Measurements from ENCODE around the gene SOX13.
A peak's percentile ranks its signal among the peaks of the same experiment; 100 is the strongest.

SOX13 gene

DNA sequence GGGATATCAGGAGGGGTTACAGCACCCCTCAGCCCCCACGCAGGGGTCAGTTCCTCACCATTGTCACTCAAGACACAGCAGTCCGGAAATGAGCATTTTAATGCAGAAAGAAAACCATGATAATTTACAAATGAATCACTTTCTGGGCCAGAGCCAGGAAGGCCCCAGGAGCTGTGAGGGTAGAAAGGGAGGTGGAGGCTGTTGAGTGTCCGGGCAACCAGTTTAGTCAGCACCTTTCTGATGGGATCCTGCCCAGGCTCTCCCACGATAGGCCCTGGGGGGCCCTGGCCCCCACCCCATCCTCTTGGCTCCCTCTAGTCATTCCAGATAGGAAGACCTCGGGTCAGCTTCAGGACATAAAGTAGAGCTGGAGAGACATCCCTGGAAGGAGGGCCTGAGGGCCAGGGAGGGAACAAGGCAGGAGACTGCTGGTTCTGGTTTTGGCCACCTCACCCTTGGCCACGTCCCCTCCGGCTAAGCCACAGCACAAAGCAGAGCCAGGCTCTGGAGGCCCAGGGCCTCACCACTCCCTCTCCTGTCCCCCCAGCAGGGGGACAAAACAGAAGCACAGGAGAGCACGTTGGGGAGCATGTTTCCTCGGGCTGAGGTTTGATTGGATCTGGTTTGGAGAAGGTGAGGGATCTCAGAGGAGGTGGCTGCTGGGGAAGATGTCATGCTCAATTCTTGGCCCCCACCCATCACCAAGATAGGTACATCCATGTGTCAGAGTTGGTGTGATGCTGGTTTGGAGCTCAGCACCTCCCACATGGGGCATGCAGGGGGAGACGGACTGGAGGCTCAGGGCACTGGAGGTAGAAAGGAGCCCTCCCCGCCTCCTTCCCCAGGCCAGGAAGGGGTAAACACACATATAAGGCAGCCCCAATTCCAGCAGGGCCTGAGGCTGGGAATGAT is 58.3 kb downstream of the SOX13 start:
- H3K18ac ChIP-seq (ENCODE audit: low read depth in 1 of 2, low read length in 2 of 2) = peak overlapping the region; percentile 75 to 87
- H3K4me1 ChIP-seq (ENCODE audit: control insufficient read depth, insufficient read depth, low read depth, low read length) = peaks cover 29% of the 10 kb centered on the region
- peak overlapping the region; percentile 9 to 49 for H2BK12ac ChIP-seq (ENCODE audit: low read length in 2 of 2)
- H3K9me3 ChIP-seq (ENCODE audit: control insufficient read depth, low read length) = no peaks in the 10 kb centered on the region
- WGBS = 66% methylated on average over 8 of the region's 11 CpGs
- H3K36me3 ChIP-seq (ENCODE audit: control insufficient read depth in 1 of 2, insufficient read depth in 2 of 2, low read depth in 1 of 2, low read length in 2 of 2) = peaks cover 4 to 15% of the 10 kb centered on the region in 2 experiments
- H3K79me1 ChIP-seq (replicated peaks; ENCODE audit: low read length, poor library complexity, severe bottlenecking) = no peaks in the 10 kb centered on the region
- H3K27ac ChIP-seq (ENCODE audit: low read length, poor library complexity, severe bottlenecking) = peak overlapping the region; percentile 43
- H3K4me3 ChIP-seq (ENCODE audit: insufficient read depth in 1 of 2, low read depth in 1 of 2, low read length in 2 of 2) = no peak overlapping the region
- peak overlapping the region; percentile 55 for H2AK5ac ChIP-seq (ENCODE audit: low read length, severe bottlenecking)
- H4K91ac ChIP-seq (ENCODE audit: low read length) = peak overlapping the region; percentile 92
- H4K8ac ChIP-seq (ENCODE audit: low read length) = peak overlapping the region; percentile 62
- no peaks in the 10 kb centered on the region for H3K27me3 ChIP-seq (ENCODE audit: control insufficient read depth in 1 of 2, insufficient read depth in 1 of 2, low read length in 2 of 2)
- H3K4ac ChIP-seq (ENCODE audit: low read depth in 1 of 2, low read length in 2 of 2) = peak overlapping the region; percentile 11 to 41
- H3K9ac ChIP-seq (ENCODE audit: low read length) = peak overlapping the region; percentile 56
- DNase-seq = peak; percentile 84
- H2BK15ac ChIP-seq (ENCODE audit: low read depth, poor library complexity, severe bottlenecking) = no peak overlapping the region
- no peak overlapping the region for H2BK5ac ChIP-seq (ENCODE audit: low read depth, low read length, poor library complexity, severe bottlenecking)
- peak overlapping the region in 1 of 2 experiments; percentile 23 for H3K14ac ChIP-seq (ENCODE audit: low read length in 2 of 2)
- no peak overlapping the region for H2AFZ ChIP-seq (ENCODE audit: low read depth, low read length)
- no peak overlapping the region for H3K23ac ChIP-seq (ENCODE audit: low read length in 2 of 2)
- peak overlapping the region; percentile 51 for H2BK120ac ChIP-seq (ENCODE audit: low read depth, low read length)
- peak overlapping the region; percentile 19 for H3K4me2 ChIP-seq (ENCODE audit: low read length, poor library complexity, severe bottlenecking)

DNA sequence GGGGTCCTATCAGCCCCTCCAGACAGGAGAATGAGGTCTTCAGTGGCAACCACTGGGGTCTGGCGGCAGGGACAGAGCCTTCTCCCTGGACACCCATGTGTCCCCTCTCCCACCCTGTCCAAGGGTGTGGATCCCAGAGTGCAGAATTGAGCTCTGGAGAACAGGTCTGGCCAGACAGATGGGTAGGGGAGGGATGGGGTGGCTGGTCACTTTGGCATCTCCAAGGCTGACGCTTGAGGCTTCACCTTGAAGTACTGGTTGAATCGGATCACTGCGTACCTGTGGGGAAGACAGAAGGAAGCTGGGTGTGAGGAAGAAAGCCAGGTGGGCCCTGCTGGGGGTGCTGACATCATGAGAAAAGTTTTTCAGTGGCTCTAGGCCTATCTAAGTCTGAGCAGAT is 59.1 kb downstream of the SOX13 start:
- WGBS = 89% methylated on average over 3 of the region's 4 CpGs
- Histone ChIP-seq H2BK15ac (ENCODE audit: low read depth, poor library complexity, severe bottlenecking) (no peak overlapping the region), H2AFZ (ENCODE audit: low read depth, low read length) (no peak overlapping the region), H3K27ac (ENCODE audit: low read length, poor library complexity, severe bottlenecking) (no peak overlapping the region), H3K23ac (ENCODE audit: low read length in 2 of 2) (no peak overlapping the region), H3K4ac (ENCODE audit: low read depth in 1 of 2, low read length in 2 of 2) (no peak overlapping the region), H3K9me3 (ENCODE audit: control insufficient read depth, low read length) (no peaks in the 10 kb centered on the region), H3K18ac (ENCODE audit: low read depth in 1 of 2, low read length in 2 of 2) (no peak overlapping the region), H3K14ac (ENCODE audit: low read length in 2 of 2) (no peak overlapping the region), H3K4me3 (ENCODE audit: insufficient read depth in 1 of 2, low read depth in 1 of 2, low read length in 2 of 2) (no peak overlapping the region), H3K27me3 (ENCODE audit: control insufficient read depth in 1 of 2, insufficient read depth in 1 of 2, low read length in 2 of 2) (peaks cover 0 to 2% of the 10 kb centered on the region in 2 experiments), H2BK12ac (ENCODE audit: low read length in 2 of 2) (peak overlapping the region in 1 of 2 experiments; percentile 57), H2BK120ac (ENCODE audit: low read depth, low read length) (no peak overlapping the region), H3K4me2 (ENCODE audit: low read length, poor library complexity, severe bottlenecking) (no peak overlapping the region), H3K4me1 (ENCODE audit: control insufficient read depth, insufficient read depth, low read depth, low read length) (peaks cover 29% of the 10 kb centered on the region), H4K91ac (ENCODE audit: low read length) (no peak overlapping the region), H3K36me3 (ENCODE audit: control insufficient read depth in 1 of 2, insufficient read depth in 2 of 2, low read depth in 1 of 2, low read length in 2 of 2) (peaks cover 0 to 16% of the 10 kb centered on the region in 2 experiments), H2BK5ac (ENCODE audit: low read depth, low read length, poor library complexity, severe bottlenecking) (no peak overlapping the region), H4K8ac (ENCODE audit: low read length) (no peak overlapping the region), H3K79me1 (replicated peaks; ENCODE audit: low read length, poor library complexity, severe bottlenecking) (no peaks in the 10 kb centered on the region), H2AK5ac (ENCODE audit: low read length, severe bottlenecking) (peak overlapping the region; percentile 4), H3K9ac (ENCODE audit: low read length) (no peak overlapping the region)
- no peak for DNase-seq

DNA sequence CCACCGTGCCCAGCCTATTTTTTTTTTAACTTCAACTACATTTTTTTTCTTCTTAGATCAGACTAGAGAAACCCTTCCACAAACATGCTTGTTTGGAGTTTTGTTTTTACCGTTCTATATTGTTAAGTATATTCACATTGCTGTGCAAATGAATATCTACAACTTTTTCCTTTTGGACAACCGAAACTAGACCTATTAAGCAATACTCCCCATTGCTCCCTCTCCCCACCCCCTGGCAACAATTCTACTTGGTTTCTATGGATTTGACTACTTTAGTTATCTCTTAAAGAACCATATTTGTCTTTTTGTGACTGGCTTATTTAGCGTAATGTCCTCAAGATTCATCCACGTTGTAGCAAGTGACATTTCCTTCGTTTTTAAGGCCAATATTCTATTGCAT is 59.8 kb downstream of the SOX13 start:
- Histone ChIP-seq H2BK15ac (ENCODE audit: low read depth, poor library complexity, severe bottlenecking) (no peak overlapping the region), H3K79me1 (replicated peaks; ENCODE audit: low read length, poor library complexity, severe bottlenecking) (no peaks in the 10 kb centered on the region), H3K14ac (ENCODE audit: low read length in 2 of 2) (no peak overlapping the region), H4K8ac (ENCODE audit: low read length) (no peak overlapping the region), H4K91ac (ENCODE audit: low read length) (no peak overlapping the region), H3K9ac (ENCODE audit: low read length) (no peak overlapping the region), H3K27ac (ENCODE audit: low read length, poor library complexity, severe bottlenecking) (no peak overlapping the region), H3K4me1 (ENCODE audit: control insufficient read depth, insufficient read depth, low read depth, low read length) (peaks cover 29% of the 10 kb centered on the region), H2BK5ac (ENCODE audit: low read depth, low read length, poor library complexity, severe bottlenecking) (no peak overlapping the region), H3K36me3 (ENCODE audit: control insufficient read depth in 1 of 2, insufficient read depth in 2 of 2, low read depth in 1 of 2, low read length in 2 of 2) (peaks cover 0 to 17% of the 10 kb centered on the region in 2 experiments), H3K4me2 (ENCODE audit: low read length, poor library complexity, severe bottlenecking) (no peak overlapping the region), H2BK120ac (ENCODE audit: low read depth, low read length) (no peak overlapping the region), H2AK5ac (ENCODE audit: low read length, severe bottlenecking) (no peak overlapping the region), H3K4ac (ENCODE audit: low read depth in 1 of 2, low read length in 2 of 2) (no peak overlapping the region), H3K9me3 (ENCODE audit: control insufficient read depth, low read length) (no peaks in the 10 kb centered on the region), H3K18ac (ENCODE audit: low read depth in 1 of 2, low read length in 2 of 2) (no peak overlapping the region), H3K23ac (ENCODE audit: low read length in 2 of 2) (no peak overlapping the region), H2BK12ac (ENCODE audit: low read length in 2 of 2) (no peak overlapping the region), H2AFZ (ENCODE audit: low read depth, low read length) (no peak overlapping the region), H3K4me3 (ENCODE audit: insufficient read depth in 1 of 2, low read depth in 1 of 2, low read length in 2 of 2) (no peak overlapping the region), H3K27me3 (ENCODE audit: control insufficient read depth in 1 of 2, insufficient read depth in 1 of 2, low read length in 2 of 2) (peaks cover 0 to 4% of the 10 kb centered on the region in 2 experiments)
- no peak for DNase-seq
- WGBS = 80% methylated on average over 2 of the region's 6 CpGs

DNA sequence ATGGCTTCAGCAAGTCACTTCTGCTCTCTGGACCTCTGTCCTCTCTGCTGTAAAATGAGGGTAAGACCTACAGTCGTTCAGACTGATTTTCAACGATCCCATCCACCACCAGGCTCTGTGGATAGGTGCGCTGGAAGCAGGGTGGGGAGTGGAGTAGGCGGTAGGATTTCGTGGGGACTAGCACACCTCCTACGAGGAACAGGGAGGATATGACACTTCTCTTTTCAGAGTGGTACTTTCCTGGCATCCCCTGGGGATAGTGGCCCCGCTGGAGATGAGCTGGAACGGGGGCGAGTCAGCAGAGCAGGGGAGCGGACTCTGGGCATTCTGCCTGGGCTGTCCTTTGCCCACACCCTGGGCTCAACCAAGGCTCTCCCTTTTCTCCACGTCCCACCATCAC is 61.2 kb downstream of the SOX13 start:
- Histone ChIP-seq H3K23ac (ENCODE audit: low read length in 2 of 2) (no peak overlapping the region), H3K9ac (ENCODE audit: low read length) (no peak overlapping the region), H3K18ac (ENCODE audit: low read depth in 1 of 2, low read length in 2 of 2) (no peak overlapping the region), H4K91ac (ENCODE audit: low read length) (no peak overlapping the region), H3K14ac (ENCODE audit: low read length in 2 of 2) (no peak overlapping the region), H3K4me1 (ENCODE audit: control insufficient read depth, insufficient read depth, low read depth, low read length) (peaks cover 24% of the 10 kb centered on the region), H2BK12ac (ENCODE audit: low read length in 2 of 2) (no peak overlapping the region), H3K4me3 (ENCODE audit: insufficient read depth in 1 of 2, low read depth in 1 of 2, low read length in 2 of 2) (no peak overlapping the region), H2BK5ac (ENCODE audit: low read depth, low read length, poor library complexity, severe bottlenecking) (no peak overlapping the region), H3K79me1 (replicated peaks; ENCODE audit: low read length, poor library complexity, severe bottlenecking) (no peaks in the 10 kb centered on the region), H3K36me3 (ENCODE audit: control insufficient read depth in 1 of 2, insufficient read depth in 2 of 2, low read depth in 1 of 2, low read length in 2 of 2) (peaks cover 0 to 23% of the 10 kb centered on the region in 2 experiments), H2AK5ac (ENCODE audit: low read length, severe bottlenecking) (no peak overlapping the region), H4K8ac (ENCODE audit: low read length) (no peak overlapping the region), H2AFZ (ENCODE audit: low read depth, low read length) (no peak overlapping the region), H3K27ac (ENCODE audit: low read length, poor library complexity, severe bottlenecking) (no peak overlapping the region), H3K9me3 (ENCODE audit: control insufficient read depth, low read length) (no peaks in the 10 kb centered on the region), H2BK15ac (ENCODE audit: low read depth, poor library complexity, severe bottlenecking) (no peak overlapping the region), H2BK120ac (ENCODE audit: low read depth, low read length) (no peak overlapping the region), H3K4me2 (ENCODE audit: low read length, poor library complexity, severe bottlenecking) (no peak overlapping the region), H3K27me3 (ENCODE audit: control insufficient read depth in 1 of 2, insufficient read depth in 1 of 2, low read length in 2 of 2) (peaks cover 0 to 8% of the 10 kb centered on the region in 2 experiments), H3K4ac (ENCODE audit: low read depth in 1 of 2, low read length in 2 of 2) (no peak overlapping the region)
- no peak for DNase-seq
- WGBS = 81% methylated on average over 10 of the region's 11 CpGs

Measured in mesenchymal stem cell (in vitro differentiated cells and primary cell).